Measurements from ENCODE around the gene OR2V2. TPM values are rescaled to one million over a fixed set of nuclear protein-coding genes. Genes with fewer than 3 reads are reported as not detected.

OR2V2 gene
- total and polyA plus RNA-seq, 10 of the 15 experiments (the other 5 are each of a cell fraction or from before 2014, with no cell fraction given): 0.26 TPM; not detected in 9

DNA sequence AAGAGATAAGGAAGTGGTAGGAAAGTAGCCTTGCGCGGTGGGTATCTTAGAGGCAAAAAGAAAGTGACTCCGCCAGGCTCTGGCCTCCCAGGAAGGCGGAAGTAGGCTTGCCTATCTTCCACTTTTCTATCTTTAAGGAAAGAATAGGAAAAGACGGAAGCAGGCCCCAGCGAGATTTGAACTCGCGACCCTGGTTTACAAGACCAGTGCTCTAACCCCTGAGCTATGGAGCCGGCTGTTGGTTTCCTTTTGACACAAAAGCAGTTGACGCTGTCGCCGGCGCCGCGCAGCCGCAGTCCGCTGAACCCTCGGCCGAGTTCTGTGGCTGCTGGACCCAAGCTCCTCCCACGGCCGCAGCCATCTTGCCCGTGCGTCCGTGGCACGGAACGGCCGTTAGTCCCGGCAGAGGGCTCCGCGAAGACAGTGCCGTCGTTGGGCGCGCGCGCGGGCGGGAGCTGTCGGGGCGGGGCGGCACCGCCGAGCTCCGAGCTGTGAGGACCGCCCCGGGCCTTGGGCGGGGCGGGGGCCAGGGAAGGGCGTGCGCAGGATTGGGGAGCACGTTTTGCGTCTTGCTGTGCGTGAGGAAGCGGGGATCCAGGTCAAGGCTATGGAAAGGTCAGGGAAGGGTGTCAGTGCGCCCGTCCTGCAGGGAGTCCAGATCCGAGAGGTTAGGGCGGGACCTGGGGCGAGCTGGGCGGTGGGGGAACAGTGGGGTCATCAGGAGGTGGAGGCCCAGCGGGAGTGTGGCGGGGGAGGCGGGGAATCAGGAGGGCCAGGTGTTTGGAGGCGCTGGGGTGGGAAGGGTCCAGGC is 44.3 kb downstream of the OR2V2 start:
- BruUV-seq (replicated peaks): no TSS peak
- under 1% methylated on average over 59 of the region's 64 CpGs for WGBS (ENCODE audit: insufficient coverage, insufficient replicate concordance, low lambda C conversion rate, missing lambda C conversion rate)
- TF ChIP-seq, protein P1, sequence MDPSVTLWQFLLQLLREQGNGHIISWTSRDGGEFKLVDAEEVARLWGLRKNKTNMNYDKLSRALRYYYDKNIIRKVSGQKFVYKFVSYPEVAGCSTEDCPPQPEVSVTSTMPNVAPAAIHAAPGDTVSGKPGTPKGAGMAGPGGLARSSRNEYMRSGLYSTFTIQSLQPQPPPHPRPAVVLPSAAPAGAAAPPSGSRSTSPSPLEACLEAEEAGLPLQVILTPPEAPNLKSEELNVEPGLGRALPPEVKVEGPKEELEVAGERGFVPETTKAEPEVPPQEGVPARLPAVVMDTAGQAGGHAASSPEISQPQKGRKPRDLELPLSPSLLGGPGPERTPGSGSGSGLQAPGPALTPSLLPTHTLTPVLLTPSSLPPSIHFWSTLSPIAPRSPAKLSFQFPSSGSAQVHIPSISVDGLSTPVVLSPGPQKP (IDR thresholded peaks at IDR 0.05; ENCODE audit: low read depth, low read length): no peak
- TF ChIP-seq FOXM1 (IDR thresholded peaks at IDR 0.05; ENCODE audit: low read depth, low read length) (no peak), HCFC1 (IDR thresholded peaks at IDR 0.05; ENCODE audit: low read length) (no peak; the same call in 1 of the 2 replicates), TBL1XR1 (IDR thresholded peaks at IDR 0.05; ENCODE audit: low read depth, low read length) (peak; percentile 88), ZNF207 (IDR thresholded peaks at IDR 0.05; ENCODE audit: borderline replicate concordance) (peak; percentile 95; the same call in 1 of the 2 replicates), NRF1 (conservative IDR thresholded peaks at IDR 0.05; ENCODE audit: low read depth, low read length) (peak; percentile 64), ZNF622 (IDR thresholded peaks at IDR 0.05) (no peak), IKZF1 (conservative IDR thresholded peaks at IDR 0.05) (peak; percentile 95), RUNX3 (IDR thresholded peaks at IDR 0.05; ENCODE audit: low read length) (no peak), RBBP5 (conservative IDR thresholded peaks at IDR 0.05) (no peak), MTA3 (IDR thresholded peaks at IDR 0.05; ENCODE audit: borderline replicate concordance, low read length) (no peak), CREM (IDR thresholded peaks at IDR 0.05; ENCODE audit: low read depth) (peak; percentile 40; the same call in 1 of the 2 replicates), POLR2AphosphoS5 (IDR thresholded peaks at IDR 0.05; ENCODE audit: low read length) (peak; percentile 54; the same call in 1 of the 2 replicates), EED (IDR thresholded peaks at IDR 0.05; ENCODE audit: low read depth) (peak; percentile 48; the same call in 1 of the 2 replicates), RAD21 (IDR thresholded peaks at IDR 0.05; ENCODE audit: insufficient read depth, low read depth, low read length) (no peak)
- TF ChIP-seq, protein P2, sequence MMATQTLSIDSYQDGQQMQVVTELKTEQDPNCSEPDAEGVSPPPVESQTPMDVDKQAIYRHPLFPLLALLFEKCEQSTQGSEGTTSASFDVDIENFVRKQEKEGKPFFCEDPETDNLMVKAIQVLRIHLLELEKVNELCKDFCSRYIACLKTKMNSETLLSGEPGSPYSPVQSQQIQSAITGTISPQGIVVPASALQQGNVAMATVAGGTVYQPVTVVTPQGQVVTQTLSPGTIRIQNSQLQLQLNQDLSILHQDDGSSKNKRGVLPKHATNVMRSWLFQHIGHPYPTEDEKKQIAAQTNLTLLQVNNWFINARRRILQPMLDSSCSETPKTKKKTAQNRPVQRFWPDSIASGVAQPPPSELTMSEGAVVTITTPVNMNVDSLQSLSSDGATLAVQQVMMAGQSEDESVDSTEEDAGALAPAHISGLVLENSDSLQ (IDR thresholded peaks at IDR 0.05): no peak
- TF ChIP-seq, protein P3, sequence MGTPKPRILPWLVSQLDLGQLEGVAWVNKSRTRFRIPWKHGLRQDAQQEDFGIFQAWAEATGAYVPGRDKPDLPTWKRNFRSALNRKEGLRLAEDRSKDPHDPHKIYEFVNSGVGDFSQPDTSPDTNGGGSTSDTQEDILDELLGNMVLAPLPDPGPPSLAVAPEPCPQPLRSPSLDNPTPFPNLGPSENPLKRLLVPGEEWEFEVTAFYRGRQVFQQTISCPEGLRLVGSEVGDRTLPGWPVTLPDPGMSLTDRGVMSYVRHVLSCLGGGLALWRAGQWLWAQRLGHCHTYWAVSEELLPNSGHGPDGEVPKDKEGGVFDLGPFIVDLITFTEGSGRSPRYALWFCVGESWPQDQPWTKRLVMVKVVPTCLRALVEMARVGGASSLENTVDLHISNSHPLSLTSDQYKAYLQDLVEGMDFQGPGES (IDR thresholded peaks at IDR 0.05): no peak; the same call in none of the 2 replicates
- TF ChIP-seq, protein P4, sequence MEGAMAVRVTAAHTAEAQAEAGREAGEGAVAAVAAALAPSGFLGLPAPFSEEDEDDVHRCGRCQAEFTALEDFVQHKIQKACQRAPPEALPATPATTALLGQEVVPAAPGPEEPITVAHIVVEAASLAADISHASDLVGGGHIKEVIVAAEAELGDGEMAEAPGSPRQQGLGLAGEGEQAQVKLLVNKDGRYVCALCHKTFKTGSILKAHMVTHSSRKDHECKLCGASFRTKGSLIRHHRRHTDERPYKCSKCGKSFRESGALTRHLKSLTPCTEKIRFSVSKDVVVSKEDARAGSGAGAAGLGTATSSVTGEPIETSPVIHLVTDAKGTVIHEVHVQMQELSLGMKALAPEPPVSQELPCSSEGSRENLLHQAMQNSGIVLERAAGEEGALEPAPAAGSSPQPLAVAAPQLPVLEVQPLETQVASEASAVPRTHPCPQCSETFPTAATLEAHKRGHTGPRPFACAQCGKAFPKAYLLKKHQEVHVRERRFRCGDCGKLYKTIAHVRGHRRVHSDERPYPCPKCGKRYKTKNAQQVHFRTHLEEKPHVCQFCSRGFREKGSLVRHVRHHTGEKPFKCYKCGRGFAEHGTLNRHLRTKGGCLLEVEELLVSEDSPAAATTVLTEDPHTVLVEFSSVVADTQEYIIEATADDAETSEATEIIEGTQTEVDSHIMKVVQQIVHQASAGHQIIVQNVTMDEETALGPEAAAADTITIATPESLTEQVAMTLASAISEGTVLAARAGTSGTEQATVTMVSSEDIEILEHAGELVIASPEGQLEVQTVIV (IDR thresholded peaks at IDR 0.05; ENCODE audit: borderline replicate concordance, partially characterized antibody): peak; percentile 55

More for the DNA sequence above, 44.3 kb downstream of the OR2V2 start:
- Histone ChIP-seq H3K4me2 (ENCODE audit: control insufficient read depth, insufficient read depth) (peak overlapping the region; percentile 86), H3K27me3 (replicated peaks in 1 of 2; ENCODE audit: control insufficient read depth in 2 of 2, insufficient read depth in 2 of 2, low read length in 1 of 2) (no peaks in the 10 kb centered on the region), H3K36me3 (ENCODE audit: control insufficient read depth in 2 of 2, insufficient read depth in 2 of 2, low read length in 1 of 2) (no peaks in the 10 kb centered on the region), H3K9me3 (replicated peaks; ENCODE audit: control insufficient read depth, insufficient read depth, low read length) (no peaks in the 10 kb centered on the region), H3K4me1 (ENCODE audit: control insufficient read depth, insufficient read depth, low read length) (peaks cover 6% of the 10 kb centered on the region), H3K9ac (ENCODE audit: control insufficient read depth, insufficient read depth, low read length) (peak overlapping the region; percentile 77), H2AFZ (ENCODE audit: control insufficient read depth, low read depth, low read length) (peak overlapping the region; percentile 94), H3K27ac (ENCODE audit: control insufficient read depth, insufficient read depth) (peak overlapping the region; percentile 72), H4K20me1 (ENCODE audit: control insufficient read depth, insufficient read depth) (no peaks in the 10 kb centered on the region), H3K4me3 (peak overlapping the region; percentile 95), H3K79me2 (ENCODE audit: control insufficient read depth, insufficient read depth, low read length) (no peaks in the 10 kb centered on the region; the same call in 1 of the 2 replicates)
- SMC1A ChIA-PET (ENCODE audit: uncharacterized antibody, unreplicated experiment): interaction anchor here (0.5 to 3.5 kb wide), 8 partner anchors 7 to 401 kb away, joined by 3 to 32 read pairs (median 4); partner anchors contain the start of genes TRIM41 and TRIM7
- RAD21 ChIA-PET (ENCODE audit: unreplicated experiment): interaction anchor here (0.6 to 6.9 kb wide), 12 partner anchors 8 to 361 kb away, joined by 3 to 72 read pairs (median 3); partner anchors contain the start of genes TRIM52 and TRIM7
- in situ Hi-C loops (cut with MboI): no loop called here
- FAIRE-seq: peak; percentile 64
- POLR2A ChIA-PET: interaction anchor here (0.8 to 4.5 kb wide), 13 partner anchors 10 to 70 kb away, joined by 3 to 41 read pairs (median 4); partner anchors contain the start of genes RACK1, TRIM41, TRIM52 and TRIM7
- peak; percentile 74 for ATAC-seq
- intact Hi-C loops (cut with micrococcal nuclease; ENCODE audit: unreplicated experiment): loop anchor here (1.0 kb wide), 3 partner anchors 16 to 53 kb away; no protein-coding TSS in a partner anchor
- CTCF ChIA-PET: interaction anchor here (1.0 to 7.6 kb wide), 7 partner anchors 7 to 388 kb away, joined by 3 to 96 read pairs (median 6); partner anchors contain the start of gene TRIM7
- peak; percentile 83 for DNase-seq (ENCODE audit: low read depth, low spot score)
